ENCODE results near the gene SYT12. TPM values are rescaled to one million over a fixed set of nuclear protein-coding genes. Genes with fewer than 3 reads are reported as not detected.

The SYT12 gene
- total and polyA plus RNA-seq, 9 of the 15 experiments (the other 6 are each of a cell fraction or from before 2014, with no cell fraction given), result 0.03 to 0.11 (median 0.03) TPM; not detected in 4

DNA sequence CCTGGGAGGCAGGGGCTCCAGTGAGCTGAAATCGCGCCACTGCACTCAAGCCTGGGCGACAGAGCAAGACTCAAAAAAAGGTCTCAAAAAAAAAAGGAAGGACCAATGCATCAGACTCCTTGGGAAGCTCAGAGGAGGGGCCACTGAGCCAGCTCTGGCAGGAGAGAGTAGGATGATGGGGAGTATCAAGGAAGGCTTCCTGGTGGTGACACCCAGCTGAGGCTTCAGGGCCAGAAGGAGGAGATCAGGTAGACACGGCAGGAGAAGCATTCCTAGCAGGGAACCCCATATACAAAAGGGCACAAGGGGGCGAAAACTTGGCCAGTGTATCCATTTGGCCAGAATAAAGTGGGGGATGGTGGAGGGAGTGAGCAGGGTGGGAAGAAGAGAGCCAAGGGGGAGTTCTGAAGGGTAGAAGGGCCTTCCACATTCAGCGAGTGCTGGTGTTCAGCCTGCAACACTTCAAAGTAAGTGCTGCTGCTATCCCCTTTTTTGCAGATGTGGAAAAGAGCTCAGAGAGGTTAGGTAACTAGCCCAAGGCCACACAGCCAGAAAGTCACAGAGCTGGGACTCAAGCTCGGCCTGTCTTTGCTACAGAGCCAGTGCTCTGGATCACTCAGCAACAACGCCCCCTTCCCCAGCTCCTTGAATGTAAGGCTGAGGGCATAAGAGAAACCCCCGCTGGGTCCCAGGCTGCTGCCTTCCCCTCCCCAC is 28.4 kb downstream of the SYT12 start:
- Histone ChIP-seq H4K20me1 (replicated peaks; ENCODE audit: control insufficient read depth, insufficient read depth, low read length) (no peaks in the 10 kb centered on the region), H3K36me3 (ENCODE audit: control insufficient read depth, insufficient read depth, low read length) (no peaks in the 10 kb centered on the region), H3K4me2 (ENCODE audit: insufficient read depth, low read length) (no peak overlapping the region), H3K9me3 (replicated peaks; ENCODE audit: control insufficient read depth, insufficient read depth, low read depth, low read length) (no peaks in the 10 kb centered on the region), H3K4me3 (no peak overlapping the region), H3K4me1 (replicated peaks in 1 of 2; ENCODE audit: control insufficient read depth in 2 of 2, insufficient read depth in 2 of 2, low read length in 2 of 2) (peaks cover 22 to 37% of the 10 kb centered on the region in 2 experiments), H3K27ac (ENCODE audit: extremely low read depth, low read depth, low read length) (no peak overlapping the region), H3K9ac (ENCODE audit: insufficient read depth in 1 of 2, low read depth in 2 of 2, low read length in 2 of 2) (no peak overlapping the region), H3K79me2 (ENCODE audit: control insufficient read depth, insufficient read depth, low read length) (no peaks in the 10 kb centered on the region), H2AFZ (ENCODE audit: low read depth, low read length) (no peak overlapping the region), H3K27me3 (ENCODE audit: control insufficient read depth in 2 of 2, insufficient read depth in 2 of 2, low read length in 2 of 2) (no peaks in the 10 kb centered on the region), H3K9me1 (ENCODE audit: control insufficient read depth, insufficient read depth, low read length) (no peaks in the 10 kb centered on the region)
- POLR2A ChIA-PET, result interaction anchor here (0.6 kb wide), 3 partner anchors 7 to 648 kb away, joined by 3 to 4 read pairs (median 3); no protein-coding TSS in a partner anchor
- CTCF ChIA-PET (ENCODE audit: low intra/inter-chr PET ratio), result interaction anchor here (0.6 kb wide), 1 partner anchor 43 kb away, joined by 6 read pairs; no protein-coding TSS in a partner anchor
- WGBS (ENCODE audit: insufficient coverage, low coverage, missing lambda C conversion rate), result 35% methylated on average over 8 of the region's 9 CpGs
- FAIRE-seq, result no peak
- no TSS peak for BruUV-seq (replicated peaks)
- in situ Hi-C loops (cut with MboI) (no loop called here), intact Hi-C loops (cut with micrococcal nuclease) (no loop called here)
- TF ChIP-seq RBM25 (IDR thresholded peaks at IDR 0.05; ENCODE audit: low read depth, low read length, severe bottlenecking), result peak; percentile 89
- TF ChIP-seq ZFP36 (IDR thresholded peaks at IDR 0.05; ENCODE audit: low read depth, low read length, partially characterized antibody), result peak; percentile 67
- no peak for TF ChIP-seq ZNF121 (CRISPR knock-in tag; conservative IDR thresholded peaks at IDR 0.05)
- TF ChIP-seq HNRNPH1 (optimal IDR thresholded peaks at IDR 0.05; ENCODE audit: low read depth, low read length), result no peak
- TF ChIP-seq PTBP1 (IDR thresholded peaks at IDR 0.05; ENCODE audit: low read depth, low read length), result 0 out of 2 replicates have a peak, but pooled peaks have one; percentile 50
- peak; percentile 83 for TF ChIP-seq BCOR (IDR thresholded peaks at IDR 0.05)
- TF ChIP-seq SMARCA5 (IDR thresholded peaks at IDR 0.05), result peak; percentile 45; the same call in 1 of the 2 replicates
- TF ChIP-seq KDM1A (IDR thresholded peaks at IDR 0.05), result peak in 1 of 2 experiments; percentile 47; a peak in 2 of 4 replicates
- no peak for DNase-seq (ENCODE audit: extremely low read depth in 1 of 4, low spot score in 3 of 4)
- no peak for ATAC-seq

All from K562 (cell line).